H9 (cell line): ENCODE measurements around the gene ACOT2. TPM values are rescaled to one million over a fixed set of nuclear protein-coding genes. Genes with fewer than 3 reads are reported as not detected.

Experiments
- DNase-seq: peaks from one replicate; pipeline ENCODE4 v3.0.0-alpha.2; 2017
- H2AFZ ChIP-seq: one replicate; pipeline ENCODE4 v1.6.1; 2013; ENCODE audit warnings: mild to moderate bottlenecking, low read length, control low read depth, moderate library complexity
- H2AK5ac ChIP-seq: 2 replicates; pipeline ENCODE4 v1.6.1; 2013; ENCODE audit warnings: low read length, control low read depth, mixed read lengths; ENCODE audit not compliant: insufficient read length
- H2BK120ac ChIP-seq: one replicate; pipeline ENCODE4 v1.6.1; 2013; ENCODE audit warnings: low read depth, mild to moderate bottlenecking, low read length, control low read depth, inconsistent platforms; ENCODE audit not compliant: poor library complexity, severe bottlenecking
- H2BK12ac ChIP-seq: 2 replicates; pipeline ENCODE4 v1.6.1; 2013; ENCODE audit warnings: low read length, control low read depth, mixed read lengths, low read depth; ENCODE audit not compliant: insufficient read length
- H2BK15ac ChIP-seq: 2 replicates; pipeline ENCODE4 v1.6.1; 2013; ENCODE audit warnings: low read depth, low read length, control low read depth
- H2BK20ac ChIP-seq: one replicate; pipeline ENCODE4 v1.6.1; 2013; ENCODE audit warnings: low read depth, mild to moderate bottlenecking, low read length, control low read depth, inconsistent platforms; ENCODE audit not compliant: poor library complexity, severe bottlenecking
- H2BK5ac ChIP-seq: 2 replicates; pipeline ENCODE4 v1.6.1; 2013; ENCODE audit warnings: low read length, control low read depth, mixed read lengths; ENCODE audit not compliant: insufficient read length
- H3K14ac ChIP-seq: 2 replicates; pipeline ENCODE4 v1.6.1; 2013; ENCODE audit warnings: low read length, control low read depth; ENCODE audit not compliant: insufficient read depth
- H3K18ac ChIP-seq: 2 replicates; pipeline ENCODE4 v1.6.1; 2013; ENCODE audit warnings: low read depth, mild to moderate bottlenecking, mixed read lengths, low read length, control low read depth; ENCODE audit not compliant: insufficient read length
- H3K23ac ChIP-seq: 2 replicates; pipeline ENCODE4 v1.6.1; 2013; ENCODE audit warnings: low read length, control low read depth, mixed read lengths, low read depth; ENCODE audit not compliant: insufficient read length
- H3K23me2 ChIP-seq: 2 replicates; pipeline ENCODE4 v1.6.1; 2013; ENCODE audit warnings: low read depth, mild to moderate bottlenecking, mixed read lengths, low read length, control low read depth; ENCODE audit not compliant: insufficient read length, poor library complexity, severe bottlenecking
- H3K27ac ChIP-seq: 2 replicates; pipeline ENCODE4 v1.5.1; 2013; ENCODE audit warnings: low read length, control low read depth, mixed read lengths, low read depth; ENCODE audit not compliant: insufficient read length
- H3K27me3 ChIP-seq: 2 replicates; pipeline ENCODE4 v1.6.1; 2013; ENCODE audit warnings: low read length, control low read depth, inconsistent platforms; ENCODE audit not compliant: insufficient read depth
- H3K4ac ChIP-seq: 2 replicates; pipeline ENCODE4 v1.6.1; 2013; ENCODE audit warnings: low read depth, mild to moderate bottlenecking, control low read depth, inconsistent platforms, low read length, moderate library complexity
- H3K4me1 ChIP-seq: 2 replicates; pipeline ENCODE4 v1.6.1; 2013; ENCODE audit warnings: low read length, control low read depth, inconsistent platforms; ENCODE audit not compliant: insufficient read depth
- H3K4me2 ChIP-seq: 2 replicates; pipeline ENCODE4 v1.6.1; 2013; ENCODE audit warnings: low read length, control low read depth, mixed read lengths; ENCODE audit not compliant: insufficient read length, insufficient read depth
- H3K56ac ChIP-seq: 2 replicates; pipeline ENCODE4 v1.6.1; 2013; ENCODE audit warnings: low read depth, mild to moderate bottlenecking, mixed read lengths, low read length, control low read depth; ENCODE audit not compliant: insufficient read length
- H3K79me1 ChIP-seq: 2 replicates; pipeline ENCODE4 v1.6.1; 2013; ENCODE audit warnings: low read depth, mild to moderate bottlenecking, moderate library complexity, low read length, control low read depth, inconsistent platforms; ENCODE audit not compliant: insufficient read depth, poor library complexity, severe bottlenecking
- H3K79me2 ChIP-seq: 2 replicates; pipeline ENCODE4 v1.6.1; 2013; ENCODE audit warnings: low read length, control low read depth, inconsistent platforms; ENCODE audit not compliant: insufficient read depth
- H3K9ac ChIP-seq: 2 replicates; pipeline ENCODE4 v1.6.1; 2013; ENCODE audit warnings: low read length, control low read depth, mixed read lengths; ENCODE audit not compliant: insufficient read length; ENCODE audit errors: extremely low read depth
- H3K9me3 ChIP-seq: one replicate; pipeline ENCODE4 v1.6.1; 2013; ENCODE audit warnings: low read depth, low read length, inconsistent platforms; ENCODE audit not compliant: control insufficient read depth
- H3T11ph ChIP-seq: one replicate; pipeline ENCODE4 v1.6.1; 2013; ENCODE audit warnings: mild to moderate bottlenecking, low read length, control low read depth, inconsistent platforms
- H4K20me1 ChIP-seq: one replicate; pipeline ENCODE4 v1.6.1; 2013; ENCODE audit not compliant: control insufficient read depth, insufficient read length, insufficient read depth
- H4K5ac ChIP-seq: 2 replicates; pipeline ENCODE4 v1.6.1; 2013; ENCODE audit warnings: low read depth, mild to moderate bottlenecking, mixed read lengths, low read length, control low read depth; ENCODE audit not compliant: insufficient read length
- H4K8ac ChIP-seq: replicated peaks from 2 replicates; pipeline ENCODE4 v1.6.1; 2013; ENCODE audit warnings: low read length, control low read depth, mixed read lengths, low read depth; ENCODE audit not compliant: insufficient read length
- H4K91ac ChIP-seq: 2 replicates; pipeline ENCODE4 v1.6.1; 2013; ENCODE audit warnings: low read depth, mild to moderate bottlenecking, moderate library complexity, mixed read lengths, low read length, control low read depth; ENCODE audit not compliant: insufficient read length
- H3K27ac Mint-ChIP-seq, 3 experiments: 2 replicates in 2 of 3; 3 replicates in 1 of 3; pipeline ENCODE4 v1.8.0; 2020 to 2021; ENCODE audit warnings: mixed read lengths in 3 of 3, mild to moderate bottlenecking in 1 of 3, moderate library complexity in 1 of 3
- H3K27me3 Mint-ChIP-seq: 2 replicates; pipeline ENCODE4 v1.8.0; 2021; ENCODE audit warnings: low read depth, mild to moderate bottlenecking, moderate library complexity, mixed read lengths
- H3K36me3 Mint-ChIP-seq, 3 experiments: 2 replicates in 2 of 3; 3 replicates in 1 of 3; pipeline ENCODE4 v1.8.0; 2020 to 2021; ENCODE audit warnings: low read depth in 3 of 3, mixed read lengths in 3 of 3; ENCODE audit not compliant: insufficient read depth in 1 of 3
- H3K4me1 Mint-ChIP-seq, 2 experiments: 2 replicates each; pipeline ENCODE4 v1.8.0; 2020; ENCODE audit warnings: mixed read lengths in 2 of 2
- H3K4me3 Mint-ChIP-seq, 2 experiments: 2 replicates in 1 of 2; 3 replicates in 1 of 2; pipeline ENCODE4 v1.8.0; 2020 to 2021; ENCODE audit warnings: mild to moderate bottlenecking in 2 of 2, mixed read lengths in 2 of 2, moderate library complexity in 1 of 2
- H3K9me3 Mint-ChIP-seq, 2 experiments: 2 replicates in 1 of 2; 3 replicates in 1 of 2; pipeline ENCODE4 v1.8.0; 2020; ENCODE audit warnings: mild to moderate bottlenecking in 2 of 2, mixed read lengths in 2 of 2, moderate library complexity in 1 of 2
- WGBS: extraction: QIAGEN DNeasy Blood & Tissue Kit; methylation state at CpG from one replicate; pipeline ENCODE4 v1.1.7; 2013; ENCODE audit warnings: missing lambda C conversion rate, low lambda C conversion rate, mixed read lengths; ENCODE audit not compliant: insufficient read length; ENCODE audit errors: extremely low coverage; 5-methylcytosine and 5-hydroxymethylcytosine counted together
- total RNA-seq: library from RNA; stranded (reverse); gene quantifications from 2 replicates; pipeline ENCODE4 v1.2.1, GENCODE V29; 2021
- TF ChIP-seq, protein P1 (sequence below): fragments of 200-600 bp; sonication (generic); conservative IDR thresholded peaks from 3 replicates; pipeline ENCODE4 v1.8.0; 2021; ENCODE audit warnings: antibody characterized with exemption, mild to moderate bottlenecking

Gene ACOT2
- total RNA-seq, 1 experiment from 2014 or later = 10.2 TPM

DNA sequence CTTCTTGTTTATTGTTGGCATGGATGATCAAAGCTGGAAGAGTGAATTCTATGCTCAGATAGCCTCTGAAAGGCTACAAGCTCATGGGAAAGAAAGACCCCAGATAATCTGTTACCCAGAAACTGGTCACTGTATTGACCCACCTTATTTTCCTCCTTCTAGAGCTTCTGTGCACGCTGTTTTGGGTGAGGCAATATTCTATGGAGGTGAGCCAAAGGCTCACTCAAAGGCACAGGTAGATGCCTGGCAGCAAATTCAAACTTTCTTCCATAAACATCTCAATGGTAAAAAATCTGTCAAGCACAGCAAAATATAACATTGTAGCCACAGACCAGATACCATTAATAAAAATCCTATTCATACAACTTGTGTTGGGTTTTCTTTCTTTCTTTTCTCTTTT is 50.5 kb downstream of the ACOT2 start:
- Histone ChIP-seq H3K14ac (no peak overlapping the region), H3K27me3 (no peaks in the 10 kb centered on the region), H2BK5ac (no peak overlapping the region), H3K9me3 (no peaks in the 10 kb centered on the region), H3K18ac (no peak overlapping the region), H3K4me1 (no peaks in the 10 kb centered on the region), H4K5ac (no peak overlapping the region), H3K9ac (no peak overlapping the region), H4K8ac (no peak overlapping the region), H3K79me1 (no peaks in the 10 kb centered on the region), H3K23me2 (no peaks in the 10 kb centered on the region), H3K79me2 (no peaks in the 10 kb centered on the region; the same call in 1 of the 2 replicates), H2AFZ (no peak overlapping the region), H3K23ac (no peak overlapping the region), H2AK5ac (no peak overlapping the region), H2BK12ac (no peak overlapping the region), H4K91ac (no peak overlapping the region), H3K4me2 (no peak overlapping the region), H4K20me1 (no peaks in the 10 kb centered on the region), H2BK15ac (no peak overlapping the region), H3K4ac (no peak overlapping the region), H2BK120ac (no peak overlapping the region), H3K56ac (no peak overlapping the region), H3K27ac (no peak overlapping the region), H3T11ph (no peak overlapping the region), H2BK20ac (no peak overlapping the region)
- no peak for DNase-seq
- Mint-ChIP-seq H3K27me3 (peaks cover 18% of the 10 kb centered on the region), H3K4me1 (peaks cover 10 to 12% of the 10 kb centered on the region in 2 experiments), H3K36me3 (peaks cover 0 to 5% (median 0%) of the 10 kb centered on the region in 3 experiments; a peak in 3 of 7 replicates), H3K9me3 (peaks cover 0 to 1% of the 10 kb centered on the region in 2 experiments; a peak in 1 of 5 replicates), H3K4me3 (no peak overlapping the region), H3K27ac (no peak overlapping the region)
- no CpG with 5 or more reads among the region's 1 CpG for WGBS
- TF ChIP-seq, protein P1, sequence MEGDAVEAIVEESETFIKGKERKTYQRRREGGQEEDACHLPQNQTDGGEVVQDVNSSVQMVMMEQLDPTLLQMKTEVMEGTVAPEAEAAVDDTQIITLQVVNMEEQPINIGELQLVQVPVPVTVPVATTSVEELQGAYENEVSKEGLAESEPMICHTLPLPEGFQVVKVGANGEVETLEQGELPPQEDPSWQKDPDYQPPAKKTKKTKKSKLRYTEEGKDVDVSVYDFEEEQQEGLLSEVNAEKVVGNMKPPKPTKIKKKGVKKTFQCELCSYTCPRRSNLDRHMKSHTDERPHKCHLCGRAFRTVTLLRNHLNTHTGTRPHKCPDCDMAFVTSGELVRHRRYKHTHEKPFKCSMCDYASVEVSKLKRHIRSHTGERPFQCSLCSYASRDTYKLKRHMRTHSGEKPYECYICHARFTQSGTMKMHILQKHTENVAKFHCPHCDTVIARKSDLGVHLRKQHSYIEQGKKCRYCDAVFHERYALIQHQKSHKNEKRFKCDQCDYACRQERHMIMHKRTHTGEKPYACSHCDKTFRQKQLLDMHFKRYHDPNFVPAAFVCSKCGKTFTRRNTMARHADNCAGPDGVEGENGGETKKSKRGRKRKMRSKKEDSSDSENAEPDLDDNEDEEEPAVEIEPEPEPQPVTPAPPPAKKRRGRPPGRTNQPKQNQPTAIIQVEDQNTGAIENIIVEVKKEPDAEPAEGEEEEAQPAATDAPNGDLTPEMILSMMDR = no peak
